HG02678 (cell line): ENCODE measurements around the gene HAS3.
A peak's percentile ranks its signal among the peaks of the same experiment; 100 is the strongest.
"Not testable (repeated sequence)": the region's sequence is repeated elsewhere in the genome, so short reads cannot be mapped to it uniquely, and the experiment has no call there.

Source experiments
- ATAC-seq: cut with Tn5 transposase; IDR thresholded peaks from one replicate; pipeline ENCODE4 v1.9.1; 2021; ENCODE audit warnings: mild to moderate bottlenecking, moderate library complexity; ENCODE audit not compliant: unreplicated experiment

Gene HAS3, protein sequence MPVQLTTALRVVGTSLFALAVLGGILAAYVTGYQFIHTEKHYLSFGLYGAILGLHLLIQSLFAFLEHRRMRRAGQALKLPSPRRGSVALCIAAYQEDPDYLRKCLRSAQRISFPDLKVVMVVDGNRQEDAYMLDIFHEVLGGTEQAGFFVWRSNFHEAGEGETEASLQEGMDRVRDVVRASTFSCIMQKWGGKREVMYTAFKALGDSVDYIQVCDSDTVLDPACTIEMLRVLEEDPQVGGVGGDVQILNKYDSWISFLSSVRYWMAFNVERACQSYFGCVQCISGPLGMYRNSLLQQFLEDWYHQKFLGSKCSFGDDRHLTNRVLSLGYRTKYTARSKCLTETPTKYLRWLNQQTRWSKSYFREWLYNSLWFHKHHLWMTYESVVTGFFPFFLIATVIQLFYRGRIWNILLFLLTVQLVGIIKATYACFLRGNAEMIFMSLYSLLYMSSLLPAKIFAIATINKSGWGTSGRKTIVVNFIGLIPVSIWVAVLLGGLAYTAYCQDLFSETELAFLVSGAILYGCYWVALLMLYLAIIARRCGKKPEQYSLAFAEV

DNA sequence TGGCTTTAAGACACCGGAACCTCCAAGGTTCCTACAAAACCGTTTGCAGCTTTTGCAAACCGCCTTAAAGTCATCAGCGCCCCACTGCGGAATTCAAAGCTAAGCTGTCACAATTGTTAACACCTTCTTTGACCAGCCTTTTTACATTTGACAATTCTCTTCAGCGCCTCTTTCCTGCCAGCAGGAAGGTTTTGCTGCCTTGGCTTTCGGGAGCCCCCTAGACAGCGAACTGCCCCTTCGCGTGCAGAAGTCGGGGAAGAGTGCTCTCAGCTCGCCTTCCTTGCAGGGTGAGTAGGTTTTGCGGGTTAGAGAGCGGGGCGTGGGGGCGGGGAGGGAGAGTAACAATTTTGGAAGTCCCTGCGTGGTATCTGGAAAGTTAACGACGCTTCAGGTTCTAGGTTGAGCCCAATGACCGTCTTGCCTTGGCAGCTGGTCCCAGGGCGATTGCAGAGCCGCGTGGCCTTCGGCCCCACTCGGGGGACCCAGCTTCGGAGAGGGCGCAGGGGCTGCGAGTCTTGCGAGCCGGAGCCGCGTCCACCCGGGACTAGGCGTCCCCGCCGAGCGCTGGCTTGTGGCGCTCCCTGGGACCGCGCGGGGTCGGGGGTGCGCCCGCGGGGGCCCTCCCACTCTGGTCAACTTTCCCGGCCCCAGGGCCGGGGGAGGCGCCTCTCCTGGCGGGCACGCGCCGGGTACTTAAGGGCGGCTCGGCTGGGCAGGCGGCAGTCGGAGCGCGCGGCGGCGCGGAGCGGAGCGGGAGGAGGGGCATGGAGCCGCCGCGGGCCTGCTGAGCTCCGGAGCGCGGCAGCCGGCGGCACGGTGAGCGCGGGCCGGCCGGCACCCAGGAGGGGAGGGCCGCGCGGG is at the start of gene HAS3:
TSS of gene HAS3 (plus strand) at position 153 of the 861 bp plus-strand sequence. CDS start 3,743 bp downstream, outside the sequence.
- ATAC-seq: peak; percentile 47

GRCh38 chr16:69055980-69056379 is 49.5 kb upstream of the HAS3 start:
- no peak for ATAC-seq

- ATAC-seq: no peak
Observed at GRCh38 chr16:69056421-69056820, 49.0 kb upstream of the HAS3 start.

- ATAC-seq: no peak
Observed at GRCh38 chr16:69057400-69058378, 47.8 kb upstream of the HAS3 start.

GRCh38 chr16:69063491-69063890 is 42.0 kb upstream of the HAS3 start:
- ATAC-seq: not testable (repeated sequence)

- ATAC-seq: no peak
Observed at GRCh38 chr16:69064124-69064763, 41.2 kb upstream of the HAS3 start.

- no peak for ATAC-seq
Observed at GRCh38 chr16:69064764-69065313, 40.6 kb upstream of the HAS3 start.

GRCh38 chr16:69069504-69069903 is 35.9 kb upstream of the HAS3 start:
- ATAC-seq: no peak

DNA sequence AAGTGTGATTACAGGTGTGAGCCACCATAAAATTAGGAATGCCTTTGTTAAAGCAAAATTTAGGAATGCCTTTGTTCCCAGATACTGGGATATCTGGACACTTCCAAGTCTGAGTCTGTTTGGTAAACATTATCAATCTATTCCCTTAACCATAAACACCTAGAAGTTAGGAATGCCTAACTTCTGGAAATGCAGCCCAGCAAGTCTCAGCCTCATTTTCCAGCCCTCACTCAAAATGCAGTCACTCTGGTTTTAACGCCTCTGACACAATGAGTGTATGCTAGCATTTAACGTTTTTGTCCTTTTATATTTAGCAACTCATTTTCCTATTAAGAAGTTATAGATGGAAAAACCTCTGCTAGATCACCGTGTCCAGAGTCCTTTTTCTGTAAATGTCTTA is 34.4 kb upstream of the HAS3 start:
- no peak for ATAC-seq

DNA sequence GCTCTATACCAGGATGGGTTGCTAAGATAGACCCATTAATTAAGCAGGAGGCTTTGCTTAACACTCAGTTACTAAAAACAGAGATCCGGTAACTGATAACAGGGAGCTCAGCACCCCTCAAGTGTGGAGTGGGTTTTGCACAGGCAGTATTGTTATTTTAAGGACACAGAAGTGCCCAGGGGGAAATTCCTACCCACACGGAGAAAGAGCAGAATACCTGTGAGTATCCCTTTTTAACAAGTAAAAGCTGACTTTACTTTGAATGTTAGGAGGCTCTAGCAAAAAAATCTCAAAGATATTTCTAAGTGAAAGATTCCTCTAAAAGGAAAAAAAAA is 32.8 kb upstream of the HAS3 start:
- no peak for ATAC-seq

DNA sequence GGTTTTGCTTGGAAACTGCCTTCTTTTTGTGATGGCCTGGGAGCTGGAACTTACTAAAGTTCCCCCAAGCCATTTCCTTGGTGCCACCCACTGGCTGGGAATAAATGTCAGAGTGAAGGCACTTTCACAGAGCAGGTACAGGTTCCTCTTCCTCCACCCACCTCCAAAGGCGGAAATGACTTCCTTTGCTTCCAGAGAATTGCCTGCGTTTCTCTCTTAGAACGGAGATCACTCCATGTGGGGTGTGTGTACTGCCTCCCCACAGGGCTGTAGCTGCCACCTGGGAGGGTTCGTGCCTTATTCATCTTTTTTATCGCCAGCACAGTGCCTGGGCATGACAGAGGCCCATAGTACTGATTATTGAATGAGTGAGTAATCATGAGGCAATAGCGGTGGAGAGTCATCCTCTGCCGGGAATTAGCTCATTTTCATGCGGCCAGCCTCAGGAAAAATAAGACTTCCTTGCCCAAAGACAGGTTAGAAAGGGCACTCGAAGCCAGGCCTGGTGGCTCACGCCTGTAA is 32.2 kb upstream of the HAS3 start:
- ATAC-seq: no peak

DNA sequence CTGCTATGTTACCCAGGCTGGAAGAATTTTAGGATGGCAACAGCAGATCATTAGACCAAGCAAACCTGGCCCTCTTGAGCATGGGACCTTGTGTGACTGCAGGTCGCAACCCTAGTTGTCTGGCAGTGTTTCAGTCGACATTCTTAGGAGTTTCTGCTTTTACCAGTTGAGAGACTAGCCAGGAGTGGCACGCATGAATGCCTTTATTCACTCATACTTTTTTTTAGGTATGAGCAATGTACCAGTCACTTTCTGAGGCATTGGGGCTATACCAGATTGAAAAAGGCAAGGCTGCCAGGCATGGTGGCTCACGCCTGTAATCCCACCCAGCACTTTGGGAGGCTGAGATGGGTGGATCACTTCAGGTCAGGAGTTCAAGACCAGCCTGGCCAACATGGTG is 28.2 kb upstream of the HAS3 start:
- no peak for ATAC-seq

GRCh38 chr16:69078073-69078472 is 27.4 kb upstream of the HAS3 start:
- ATAC-seq: no peak

DNA sequence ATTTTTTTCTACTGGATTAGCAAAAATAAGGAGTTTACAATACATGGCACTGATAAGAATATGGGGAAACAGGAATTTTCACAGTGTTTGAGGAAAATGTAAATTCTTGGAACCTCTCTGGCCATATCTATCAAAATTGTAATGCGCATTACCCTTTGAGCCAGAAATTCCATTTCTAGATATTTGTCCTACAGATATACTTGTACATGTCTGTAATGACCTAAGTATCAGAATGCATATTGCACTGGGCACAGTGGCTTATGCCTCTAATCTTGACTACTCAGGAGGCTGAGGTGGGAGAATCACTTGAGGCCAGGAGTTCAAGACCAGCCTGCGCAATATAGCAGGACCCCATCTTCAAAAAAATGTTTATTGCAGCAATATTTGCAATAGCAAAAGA is 25.8 kb upstream of the HAS3 start:
- ATAC-seq: no peak

DNA sequence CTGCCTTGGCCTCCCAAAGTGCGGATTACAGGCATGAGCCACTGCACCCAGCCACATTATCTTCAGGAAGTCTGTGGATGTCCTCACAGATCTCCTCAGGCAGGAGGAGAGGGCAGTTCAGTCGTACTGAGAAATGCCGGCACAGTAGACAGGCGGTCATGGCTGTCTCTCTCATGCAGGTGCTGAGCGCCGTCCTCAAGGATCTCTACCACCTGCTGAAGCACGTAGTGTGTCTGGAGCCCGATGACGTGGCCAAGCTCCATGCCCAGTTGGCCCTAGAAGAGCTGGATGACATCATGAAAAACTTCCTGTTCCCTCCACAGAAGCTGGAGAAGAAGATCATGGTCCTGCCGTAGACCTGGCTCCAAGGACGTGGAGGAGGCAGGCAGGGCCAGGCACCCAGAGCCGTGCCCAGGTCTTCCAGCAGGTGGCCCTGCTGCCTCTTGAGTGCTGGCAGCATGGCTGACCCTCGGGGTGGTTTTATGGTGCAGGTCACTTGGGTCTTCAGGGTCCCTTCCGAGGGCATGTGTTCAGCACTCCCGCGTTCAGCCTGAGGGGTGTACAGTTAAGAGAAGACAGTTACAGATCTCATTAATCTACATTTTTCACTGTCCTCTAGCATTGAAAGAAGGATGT is 22.0 kb upstream of the HAS3 start:
- ATAC-seq: no peak

DNA sequence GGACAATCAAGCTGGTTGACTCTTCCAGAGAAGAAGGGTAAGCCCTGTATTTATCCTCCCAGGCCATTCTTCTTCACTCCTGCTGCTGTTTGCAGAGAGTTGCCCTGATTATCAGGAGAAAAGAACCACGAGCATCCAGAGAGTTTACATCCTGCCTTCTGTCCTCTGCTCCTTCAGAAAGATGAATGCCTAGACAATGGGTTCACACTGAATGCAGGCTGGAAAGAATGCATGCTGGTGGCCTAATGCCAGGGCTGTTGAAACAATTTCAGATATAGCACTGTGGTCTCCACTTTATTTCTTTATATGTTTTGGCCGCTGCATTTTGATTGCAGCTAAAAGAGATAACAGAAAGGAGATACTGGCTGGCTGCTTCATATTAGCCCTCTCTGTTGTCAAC is 21.2 kb upstream of the HAS3 start:
- ATAC-seq: no peak

- no peak for ATAC-seq
Observed at GRCh38 chr16:69085032-69085695, 20.3 kb upstream of the HAS3 start.

DNA sequence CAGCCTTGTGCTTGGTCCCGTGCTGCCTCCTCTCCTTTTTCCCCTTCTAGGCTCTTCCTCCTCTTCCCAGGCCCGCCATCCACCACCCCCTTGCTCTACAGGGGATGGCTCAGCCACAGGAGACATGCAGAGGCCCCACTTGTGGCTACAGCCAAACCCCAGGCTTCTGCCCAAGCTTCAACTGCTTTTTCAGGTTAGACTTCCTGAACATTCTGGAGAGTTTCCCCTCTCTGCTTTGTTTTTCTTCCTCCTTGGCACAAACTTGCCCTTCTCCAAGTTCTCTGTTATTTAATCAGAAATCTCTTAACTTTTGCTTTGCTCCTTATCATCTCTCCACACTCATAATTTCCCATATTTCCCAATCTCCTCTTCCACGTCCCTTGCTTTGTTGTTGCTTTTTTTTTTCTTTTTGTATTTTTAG is 18.3 kb upstream of the HAS3 start:
- no peak for ATAC-seq

- ATAC-seq: no peak
Observed at GRCh38 chr16:69088684-69089083, 16.8 kb upstream of the HAS3 start.
